ENCODE measurements around the gene CMIP.

DNA sequence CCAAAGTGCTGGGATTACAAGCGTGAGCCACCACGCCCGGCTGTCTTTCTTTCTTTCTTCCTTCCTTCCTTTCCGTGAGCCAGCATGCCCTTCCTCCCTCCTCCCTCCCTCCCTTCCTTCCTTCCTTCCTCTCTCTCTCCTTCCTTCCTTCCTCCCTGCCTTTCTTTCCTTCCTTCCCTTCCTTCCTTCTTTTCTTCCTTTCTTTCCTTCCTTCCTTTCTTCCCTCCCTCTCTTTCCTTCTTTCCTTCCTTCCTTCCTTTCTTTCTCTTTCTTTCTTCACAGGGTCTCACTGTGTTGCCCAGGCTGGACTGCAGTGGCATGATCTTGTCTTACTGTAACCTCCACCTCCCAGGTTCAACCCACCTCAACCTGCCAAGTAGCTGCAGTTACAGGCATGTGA lies 283.8 kb downstream of the CMIP start:
- TF ChIP-seq EP300 (IDR thresholded peaks at IDR 0.05) (no peak), POLR2A (IDR thresholded peaks at IDR 0.05; ENCODE audit: low read depth) (no peak)
- TF ChIP-seq, protein P1, sequence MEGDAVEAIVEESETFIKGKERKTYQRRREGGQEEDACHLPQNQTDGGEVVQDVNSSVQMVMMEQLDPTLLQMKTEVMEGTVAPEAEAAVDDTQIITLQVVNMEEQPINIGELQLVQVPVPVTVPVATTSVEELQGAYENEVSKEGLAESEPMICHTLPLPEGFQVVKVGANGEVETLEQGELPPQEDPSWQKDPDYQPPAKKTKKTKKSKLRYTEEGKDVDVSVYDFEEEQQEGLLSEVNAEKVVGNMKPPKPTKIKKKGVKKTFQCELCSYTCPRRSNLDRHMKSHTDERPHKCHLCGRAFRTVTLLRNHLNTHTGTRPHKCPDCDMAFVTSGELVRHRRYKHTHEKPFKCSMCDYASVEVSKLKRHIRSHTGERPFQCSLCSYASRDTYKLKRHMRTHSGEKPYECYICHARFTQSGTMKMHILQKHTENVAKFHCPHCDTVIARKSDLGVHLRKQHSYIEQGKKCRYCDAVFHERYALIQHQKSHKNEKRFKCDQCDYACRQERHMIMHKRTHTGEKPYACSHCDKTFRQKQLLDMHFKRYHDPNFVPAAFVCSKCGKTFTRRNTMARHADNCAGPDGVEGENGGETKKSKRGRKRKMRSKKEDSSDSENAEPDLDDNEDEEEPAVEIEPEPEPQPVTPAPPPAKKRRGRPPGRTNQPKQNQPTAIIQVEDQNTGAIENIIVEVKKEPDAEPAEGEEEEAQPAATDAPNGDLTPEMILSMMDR (IDR thresholded peaks at IDR 0.05) = no peak

All from esophagus muscularis mucosa (tissue), 4 donors.